Endothelial cell of umbilical vein (primary cell): ENCODE data around the gene FNIP2. TPM values are rescaled to one million over a fixed set of nuclear protein-coding genes. Genes with fewer than 3 reads are reported as not detected.

Experiments used
- BruUV-seq: library from RNA; stranded (reverse); fragments of 400-500 nt; replicated peaks from 2 replicates; lab custom pipeline; 2021; lab: Mats Ljungman, UMichigan
- CTCF ChIA-PET: fragments of 300-600, 350-600 bp; sonication (Branson Sonifier 250); formaldehyde crosslinking; loops from one replicate; lab custom pipeline; 2021; ENCODE audit warnings: antibody characterized with exemption, inconsistent platforms; lab: Charles Lee
- POLR2A ChIA-PET: fragments of 300-600, 350-600 bp; sonication (Branson Sonifier 250); formaldehyde crosslinking; loops from one replicate; lab custom pipeline; 2021; ENCODE audit warnings: antibody characterized with exemption, inconsistent platforms; lab: Charles Lee
- DNase-seq: peaks from one replicate; pipeline ENCODE4 v3.0.0-alpha.2; 2011; ENCODE audit warnings: low read depth, low spot score
- FAIRE-seq: peaks from 2 replicates; lab custom pipeline; 2011; peaks lifted over from hg19 to GRCh38; lab: Jason Lieb, UNC
- H2AFZ ChIP-seq: 2 replicates; pipeline ENCODE4 v1.6.0; 2012; ENCODE audit warnings: low read depth, low read length, control low read depth, inconsistent platforms
- H3K27ac ChIP-seq: 2 replicates; pipeline ENCODE4 v1.5.1; 2011; ENCODE audit warnings: low read depth, mild to moderate bottlenecking, control low read depth, low read length, moderate library complexity; ENCODE audit not compliant: insufficient read depth
- H3K27me3 ChIP-seq, 2 experiments: 2 replicates each; pipeline versions ENCODE4 v1.6.0 to v1.6.1; 2011; ENCODE audit warnings: low read length in 2 of 2, mixed read lengths in 1 of 2; ENCODE audit not compliant: control insufficient read depth in 2 of 2, insufficient read depth in 2 of 2
- H3K36me3 ChIP-seq, 2 experiments: 2 replicates in 1 of 2; 3 replicates in 1 of 2; pipeline ENCODE4 v1.5.1; 2011; ENCODE audit warnings: low read length in 2 of 2, mild to moderate bottlenecking in 1 of 2, moderate library complexity in 1 of 2; ENCODE audit not compliant: control insufficient read depth in 2 of 2, insufficient read depth in 2 of 2; ENCODE audit errors: extremely low read depth in 1 of 2
- H3K4me1 ChIP-seq: 3 replicates; pipeline ENCODE4 v1.5.1; 2011; ENCODE audit warnings: mild to moderate bottlenecking, low read length; ENCODE audit not compliant: control insufficient read depth, insufficient read depth; ENCODE audit errors: extremely low read depth
- H3K4me2 ChIP-seq: 2 replicates; pipeline ENCODE4 v1.6.1; 2011; ENCODE audit warnings: low read length, control low read depth, mixed read lengths; ENCODE audit not compliant: insufficient read depth
- H3K4me3 ChIP-seq, 3 experiments: fragments of 200-600 bp in 1 of 3; sonication (generic), shearing (Covaris generic) in 1 of 3; replicated peaks in 1 of 3; 2 replicates each; pipeline ENCODE4 v1.5.1; 2011 to 2016; ENCODE audit warnings: control low read depth in 3 of 3, low read length in 3 of 3, mild to moderate bottlenecking in 2 of 3, inconsistent platforms in 1 of 3, low read depth in 1 of 3, moderate library complexity in 1 of 3; ENCODE audit not compliant: insufficient read depth in 1 of 3
- H3K79me2 ChIP-seq: 2 replicates; pipeline ENCODE4 v1.6.0; 2012; ENCODE audit warnings: low read length, inconsistent platforms; ENCODE audit not compliant: control insufficient read depth, insufficient read depth
- H3K9ac ChIP-seq: replicated peaks from 2 replicates; pipeline ENCODE3; 2011; ENCODE audit warnings: low read length, control low read depth; ENCODE audit not compliant: insufficient read depth; ENCODE audit errors: extremely low read depth
- H3K9me1 ChIP-seq: replicated peaks from 3 replicates; pipeline ENCODE4 v1.6.0; 2011; ENCODE audit warnings: mild to moderate bottlenecking, low read length; ENCODE audit not compliant: control insufficient read depth, insufficient read depth; ENCODE audit errors: extremely low read depth
- H3K9me3 ChIP-seq: replicated peaks from 2 replicates; pipeline ENCODE4 v1.5.1; 2012; ENCODE audit warnings: low read length, inconsistent platforms; ENCODE audit not compliant: control insufficient read depth, insufficient read depth
- H4K20me1 ChIP-seq: replicated peaks from 2 replicates; pipeline ENCODE3; 2011; ENCODE audit warnings: mild to moderate bottlenecking, low read length; ENCODE audit not compliant: control insufficient read depth, insufficient read depth; ENCODE audit errors: extremely low read depth
- CTCF ChIP-seq, 2 donors: IDR thresholded peaks; 1 replicate in 1 of 2; 2 replicates in 1 of 2; pipeline ENCODE4 v1.5.1; 2011; ENCODE audit warnings: low read length in 2 of 2, mild to moderate bottlenecking in 2 of 2, moderate library complexity in 2 of 2, control low read depth in 1 of 2, inconsistent platforms in 1 of 2, low read depth in 1 of 2; ENCODE audit not compliant: insufficient read depth in 1 of 2; ENCODE audit errors: extremely low read depth in 1 of 2
- EZH2 ChIP-seq: IDR thresholded peaks from 2 replicates; pipeline ENCODE4 v1.6.1; 2012; ENCODE audit warnings: borderline replicate concordance, low read depth, mild to moderate bottlenecking, moderate library complexity, low read length, inconsistent platforms; ENCODE audit not compliant: severe bottlenecking
- FOS ChIP-seq: IDR thresholded peaks from 2 replicates; pipeline ENCODE4 v1.6.1; 2011; ENCODE audit warnings: mild to moderate bottlenecking, low read length, moderate library complexity, borderline replicate concordance; ENCODE audit not compliant: insufficient read depth
- GATA2 ChIP-seq: IDR thresholded peaks from 2 replicates; pipeline ENCODE4 v1.7.0; 2011; ENCODE audit warnings: low read depth, mild to moderate bottlenecking, moderate library complexity, mixed read lengths, low read length; ENCODE audit not compliant: insufficient read length, insufficient read depth
- JUN ChIP-seq: IDR thresholded peaks from 2 replicates; pipeline ENCODE4 v1.6.1; 2011; ENCODE audit warnings: borderline replicate concordance, low read depth; ENCODE audit not compliant: insufficient read length, insufficient read depth
- MAX ChIP-seq: IDR thresholded peaks from 2 replicates; pipeline ENCODE4 v1.6.1; 2011; ENCODE audit not compliant: insufficient read depth, insufficient read length
- MYC ChIP-seq: IDR thresholded peaks from one replicate; pipeline ENCODE4 v1.6.1; 2011; ENCODE audit warnings: mild to moderate bottlenecking, low read depth, low read length
- POLR2A ChIP-seq: IDR thresholded peaks from 2 replicates; pipeline ENCODE4 v1.6.1; 2012; ENCODE audit warnings: low read depth, mild to moderate bottlenecking, control low read depth, low read length
- POLR2AphosphoS5 ChIP-seq: IDR thresholded peaks from 2 replicates; pipeline ENCODE4 v1.6.1; 2012; ENCODE audit warnings: low read depth, mild to moderate bottlenecking, control low read depth, low read length, moderate library complexity; ENCODE audit not compliant: insufficient read depth
- dilution Hi-C: fragments of 300-500 bp; cut with MboI; formaldehyde crosslinking; loops from one replicate; pipeline ENCODE4 v1.15.0; 2019; ENCODE audit warnings: low sequenced_read_pairs; ENCODE audit not compliant: extremely low pct_ligation_motif_present
- intact Hi-C: fragments of 100-400 bp; cut with micrococcal nuclease; formaldehyde crosslinking; loops from one replicate; pipeline ENCODE4 v1.10.0; 2022
- polyA plus RNA-seq, 4 experiments: library from polyadenylated mRNA; depleted of rRNA in 3 of 4; stranded (reverse) in 3 of 4; unstranded in 1 of 4; fragments of >200 nt; gene quantifications; 2 replicates each; pipeline versions ENCODE4 v1.2.1 to v1.2.3, GENCODE V29; 2011 to 2012; ENCODE audit warnings: missing spikeins in 1 of 4
- total RNA-seq: library from RNA; stranded (reverse); gene quantifications from 2 replicates; pipeline ENCODE4 v1.2.3, GENCODE V29; 2021

Gene FNIP2
- total and polyA plus RNA-seq, 2 donors (not counting 3 experiments of a cell fraction or from before 2014, with no cell fraction given): 4.5 to 14.4 TPM

GRCh38 chr4:158912390-158912789, 143.6 kb downstream of the FNIP2 start:
- BruUV-seq: no TSS peak
- H3K9ac ChIP-seq: no peak overlapping the region
- H2AFZ ChIP-seq: no peak overlapping the region
- no peaks in the 10 kb centered on the region for H3K27me3 ChIP-seq
- no peak overlapping the region for H3K4me2 ChIP-seq
- dilution Hi-C loops (no loop called here), intact Hi-C loops (no loop called here)
- POLR2A ChIA-PET: no interaction called here
- FAIRE-seq (no peak), DNase-seq (no peak)
- H3K36me3 ChIP-seq: no peaks in the 10 kb centered on the region
- no peak for TF ChIP-seq JUN
- TF ChIP-seq EZH2: no peak
- TF ChIP-seq POLR2A: no peak
- no peak for TF ChIP-seq MYC
- no peak for TF ChIP-seq GATA2
- TF ChIP-seq FOS: no peak
- TF ChIP-seq MAX: no peak
- TF ChIP-seq POLR2AphosphoS5: no peak
- TF ChIP-seq CTCF (IDR thresholded peaks at IDR 0.05; ENCODE audit: extremely low read depth in 1 of 2, insufficient read depth in 1 of 2, low read depth in 1 of 2, low read length in 2 of 2): no peak
- no peak overlapping the region for H3K27ac ChIP-seq
- H3K79me2 ChIP-seq: no peaks in the 10 kb centered on the region
- no peak overlapping the region for H3K4me3 ChIP-seq
- no peaks in the 10 kb centered on the region for H3K9me3 ChIP-seq
- no peaks in the 10 kb centered on the region for H3K9me1 ChIP-seq
- H4K20me1 ChIP-seq: no peaks in the 10 kb centered on the region
- CTCF ChIA-PET: interaction anchor here (0.6 kb wide), 1 partner anchor 65 kb away, joined by 3 read pairs; no protein-coding TSS in a partner anchor
- H3K4me1 ChIP-seq: no peaks in the 10 kb centered on the region
